HG03060 (cell line): ENCODE results near the gene EYA2.

Experiments used
- ATAC-seq: cut with Tn5 transposase; IDR thresholded peaks from one replicate; pipeline ENCODE4 v1.9.1; 2021; ENCODE audit warnings: low read depth, moderate number of reproducible peaks; ENCODE audit not compliant: unreplicated experiment

The EYA2 gene

GRCh38 chr20:47093320-47093966 lies 198.8 kb downstream of the EYA2 start:
- ATAC-seq = no peak

GRCh38 chr20:47095690-47096089 lies 201.0 kb downstream of the EYA2 start:
- no peak for ATAC-seq

DNA sequence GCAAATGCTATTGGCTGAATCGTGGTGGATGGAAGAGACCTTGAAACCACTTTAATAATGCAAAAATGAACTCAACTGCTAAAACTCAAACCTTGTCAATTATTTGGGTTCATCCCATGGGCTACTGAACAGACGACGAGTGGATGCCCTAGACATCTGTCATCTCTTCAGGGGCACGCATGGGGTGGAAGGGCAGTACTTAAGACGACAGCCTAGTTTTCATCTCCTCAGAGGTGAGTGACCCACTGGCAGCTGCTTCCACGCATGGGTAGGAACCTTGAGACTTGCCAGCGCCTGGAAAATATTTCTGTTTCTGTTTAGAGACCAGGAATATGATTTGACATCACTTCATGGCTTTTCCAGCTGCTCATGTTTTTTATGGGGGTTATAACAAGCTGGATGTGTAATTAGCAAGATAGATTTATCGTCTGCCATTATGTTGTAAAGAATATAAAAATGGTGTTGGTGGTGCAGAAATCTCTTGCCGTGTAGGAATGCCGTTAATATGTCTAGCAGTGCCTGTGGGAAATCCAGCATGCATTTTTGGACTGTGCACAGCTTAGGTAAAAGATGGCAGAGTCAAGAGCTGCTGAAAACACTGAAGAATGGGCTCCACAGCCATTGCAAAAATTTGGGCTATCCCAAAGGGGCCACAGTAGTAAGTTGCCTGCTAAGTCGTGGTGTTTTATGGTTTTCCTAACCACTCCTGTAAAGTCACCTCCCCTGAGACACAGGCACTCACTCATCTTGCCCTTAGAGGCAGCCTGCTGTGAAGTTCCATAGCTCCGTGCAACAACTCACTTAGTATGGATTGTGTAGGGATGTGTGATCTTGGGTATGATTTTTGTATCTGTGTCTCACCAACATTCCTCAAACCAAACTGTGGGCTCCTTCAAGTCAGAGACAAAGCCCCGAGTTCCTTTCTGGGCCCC lies 203.3 kb downstream of the EYA2 start:
- no peak for ATAC-seq

GRCh38 chr20:47099093-47099492 lies 204.4 kb downstream of the EYA2 start:
- ATAC-seq = no peak

GRCh38 chr20:47099825-47100441 lies 205.3 kb downstream of the EYA2 start:
- no peak for ATAC-seq

DNA sequence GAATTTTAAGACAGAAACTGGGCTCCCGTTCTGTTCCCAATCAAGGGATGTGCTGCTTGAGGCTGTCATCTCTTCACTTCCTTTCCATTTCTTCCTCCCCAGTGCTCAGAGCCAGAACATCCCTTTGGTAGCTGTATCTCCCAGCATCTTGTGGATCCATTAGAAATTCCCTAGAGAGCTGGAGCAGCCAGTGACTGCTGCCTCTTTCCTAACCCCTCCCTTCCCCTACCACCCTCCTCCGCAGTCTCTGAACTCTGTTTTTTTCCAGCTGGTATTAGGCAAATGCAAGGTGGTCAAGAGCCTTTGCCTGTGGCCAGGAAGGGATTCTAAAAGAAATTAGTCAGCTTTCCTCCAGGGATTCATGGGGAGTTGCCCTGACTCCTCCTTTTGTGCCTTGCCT lies 208.0 kb downstream of the EYA2 start:
- ATAC-seq = no peak

- ATAC-seq = no peak
Measured at GRCh38 chr20:47106786-47107185, 212.1 kb downstream of the EYA2 start.

- ATAC-seq = no peak
Measured at GRCh38 chr20:47108994-47109393, 214.4 kb downstream of the EYA2 start.

GRCh38 chr20:47110819-47111218 lies 216.2 kb downstream of the EYA2 start:
- no peak for ATAC-seq

GRCh38 chr20:47111576-47111975 lies 216.9 kb downstream of the EYA2 start:
- ATAC-seq = no peak

GRCh38 chr20:47113362-47114109 lies 218.9 kb downstream of the EYA2 start:
- no peak for ATAC-seq

DNA sequence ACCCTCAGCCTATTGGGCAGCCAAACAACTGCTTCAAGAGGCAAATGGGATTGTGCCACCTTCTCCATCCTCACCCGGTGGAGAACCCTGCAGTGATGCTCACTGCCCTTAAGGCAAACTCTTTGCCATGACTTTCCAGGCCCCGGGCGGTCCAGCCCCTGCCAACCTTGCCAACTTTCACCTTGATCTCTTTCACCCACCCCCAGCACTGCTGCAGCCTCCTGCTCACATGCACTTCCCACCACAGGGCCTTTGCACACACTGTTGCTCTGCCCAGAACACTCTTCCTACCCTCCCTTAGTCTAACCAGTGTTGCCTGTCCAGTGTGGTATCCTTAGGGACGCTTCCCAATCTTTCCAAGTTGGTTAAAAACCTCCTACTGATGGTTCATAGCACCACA lies 221.1 kb downstream of the EYA2 start:
- ATAC-seq = no peak

GRCh38 chr20:47117371-47117770 lies 222.7 kb downstream of the EYA2 start:
- ATAC-seq = no peak

- ATAC-seq = no peak
Measured at GRCh38 chr20:47117773-47118172, 223.1 kb downstream of the EYA2 start.

DNA sequence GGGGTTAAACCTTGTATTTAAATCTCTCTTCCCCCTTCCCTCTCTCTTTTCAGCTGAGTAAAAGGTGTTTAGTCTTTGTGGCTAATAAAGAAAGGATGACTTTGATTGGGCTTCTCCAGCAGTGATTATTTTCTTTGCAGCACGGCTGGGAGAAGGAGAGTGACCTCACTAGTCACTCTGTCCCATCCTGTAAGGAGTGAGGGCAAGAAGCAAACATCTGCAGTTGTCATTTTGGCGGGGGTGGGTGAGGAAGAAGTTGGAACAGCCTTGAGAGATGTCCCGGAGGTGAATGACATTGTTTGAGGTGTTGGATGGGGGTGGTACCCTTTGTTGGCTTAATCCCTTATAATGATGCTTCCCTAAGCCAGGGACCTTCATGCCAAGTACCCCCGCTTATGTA lies 223.6 kb downstream of the EYA2 start:
- no peak for ATAC-seq

DNA sequence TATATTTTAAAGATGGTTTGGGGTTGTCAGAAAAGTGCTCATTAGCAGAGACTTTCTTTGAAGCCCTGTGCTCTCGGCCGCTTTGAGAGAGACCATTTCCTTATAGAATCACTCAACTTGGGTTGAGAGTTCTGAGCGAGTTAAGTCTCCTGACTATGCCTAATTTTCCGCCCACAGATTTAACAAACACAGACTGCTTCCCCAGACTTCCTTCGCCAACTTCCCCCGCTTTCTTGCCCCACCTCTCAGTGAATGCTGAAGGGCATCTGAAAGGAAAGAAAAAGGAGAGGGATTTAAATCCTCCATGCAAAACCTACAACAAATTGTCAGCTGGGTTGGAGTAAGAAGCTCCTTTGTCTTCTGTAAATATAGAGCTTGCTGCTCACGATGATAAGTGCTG lies 224.0 kb downstream of the EYA2 start:
- no peak for ATAC-seq

- no peak for ATAC-seq
Measured at GRCh38 chr20:47120346-47120936, 225.8 kb downstream of the EYA2 start.

DNA sequence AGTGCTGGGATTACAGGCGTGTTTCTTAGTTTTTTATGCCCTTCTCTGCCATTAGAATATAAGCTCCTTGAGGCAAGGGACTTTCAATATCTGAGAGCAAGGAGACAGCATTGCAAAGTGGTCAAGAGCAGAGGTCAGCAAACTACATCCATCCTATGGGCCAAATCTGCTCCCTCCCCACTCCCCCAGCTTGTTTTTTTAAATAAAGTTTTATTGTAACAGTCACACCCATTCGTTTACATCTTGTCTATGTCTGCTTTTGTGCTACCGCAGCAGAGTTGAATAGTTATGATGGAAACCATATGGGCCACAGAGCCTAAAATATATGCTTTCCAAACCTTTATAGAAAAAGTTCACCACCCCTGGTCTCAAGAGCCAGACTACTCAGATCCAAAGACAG lies 227.9 kb downstream of the EYA2 start:
- no peak for ATAC-seq

- no peak for ATAC-seq
Measured at GRCh38 chr20:47124181-47124717, 229.6 kb downstream of the EYA2 start.

- ATAC-seq = no peak
Measured at GRCh38 chr20:47125508-47125757, 230.8 kb downstream of the EYA2 start.
